Activated T-cell treated with anti-CD3 and anti-CD28 coated beads for 24 hours (primary cell): ENCODE measurements around the gene LRP1B.

Experiments
- DNase-seq: peaks from one replicate; pipeline ENCODE4 v3.0.0-alpha.2; 2020; ENCODE audit warnings: low read depth

Gene LRP1B

DNA sequence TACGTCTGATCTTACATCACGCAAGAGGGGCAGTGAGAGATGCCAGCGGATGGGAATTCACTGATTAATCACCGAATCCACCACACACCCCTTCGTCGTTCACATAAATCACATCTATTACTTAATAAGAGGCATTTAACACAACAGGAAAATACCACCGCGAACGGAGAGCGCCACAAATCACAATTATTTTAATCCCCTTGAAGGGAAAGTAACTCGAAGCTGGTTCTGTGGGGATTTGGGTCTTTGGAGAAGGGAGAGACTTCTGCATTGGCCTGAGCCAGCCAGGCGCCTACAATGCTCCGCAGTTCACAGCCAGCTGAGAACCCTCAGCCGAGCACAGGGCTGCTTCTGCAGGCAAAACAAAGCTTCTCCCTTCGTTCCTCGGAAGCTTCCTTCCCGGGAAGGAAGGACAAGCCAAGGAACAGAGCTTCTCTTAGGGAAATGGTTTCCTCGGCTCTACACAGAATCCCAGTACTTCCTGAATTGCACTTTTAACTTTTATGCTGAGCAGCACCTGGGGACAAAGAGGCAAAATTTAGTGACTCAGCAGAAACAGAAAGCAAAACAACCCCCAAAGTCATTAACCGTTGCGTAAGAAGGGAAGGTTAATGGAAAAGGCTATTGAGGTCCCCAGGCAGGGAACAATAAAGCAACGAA, at the start of gene LRP1B:
TSS of gene LRP1B (minus strand) at position 7 of the 660 bp plus-strand sequence. CDS start 287 bp downstream, outside the sequence.
- DNase-seq: no peak

DNA sequence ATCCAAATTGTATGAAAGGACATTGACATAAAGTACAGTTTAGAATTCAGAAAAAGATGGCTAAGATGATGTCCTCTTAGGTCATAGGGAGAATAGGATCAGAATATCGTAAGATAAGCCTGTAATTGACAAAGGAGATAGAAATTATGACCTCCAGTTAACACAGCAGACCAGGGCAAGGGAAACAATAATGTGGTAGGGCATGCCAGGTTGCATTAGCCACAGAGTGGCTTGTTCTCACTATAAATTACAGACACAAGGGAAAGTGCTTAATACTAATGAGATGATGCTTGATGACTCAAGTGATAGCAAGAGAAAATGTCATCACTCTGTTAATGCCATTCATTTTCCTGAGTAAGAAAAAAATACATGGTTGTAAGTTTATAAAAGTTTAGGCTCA, 48.9 kb upstream of the LRP1B start:
- no peak for DNase-seq

DNA sequence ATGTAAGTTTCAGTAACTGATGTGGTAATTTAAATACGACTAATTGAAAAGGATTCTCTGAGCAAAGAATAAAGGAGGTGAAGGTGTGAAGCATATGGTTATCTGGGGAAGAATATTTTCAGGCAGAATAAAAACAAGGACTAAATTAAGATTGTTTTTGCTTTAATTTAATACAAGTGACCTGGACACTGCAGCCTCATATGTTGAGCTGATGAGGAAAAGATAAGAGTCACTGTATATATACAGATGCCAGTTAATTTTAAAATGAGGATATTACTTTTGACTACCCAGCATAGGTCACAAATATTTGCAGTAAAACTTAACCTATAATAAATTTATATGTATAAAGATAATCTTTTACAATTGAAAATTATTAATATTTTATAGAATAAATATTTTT, 47.8 kb upstream of the LRP1B start:
- DNase-seq: no peak

DNA sequence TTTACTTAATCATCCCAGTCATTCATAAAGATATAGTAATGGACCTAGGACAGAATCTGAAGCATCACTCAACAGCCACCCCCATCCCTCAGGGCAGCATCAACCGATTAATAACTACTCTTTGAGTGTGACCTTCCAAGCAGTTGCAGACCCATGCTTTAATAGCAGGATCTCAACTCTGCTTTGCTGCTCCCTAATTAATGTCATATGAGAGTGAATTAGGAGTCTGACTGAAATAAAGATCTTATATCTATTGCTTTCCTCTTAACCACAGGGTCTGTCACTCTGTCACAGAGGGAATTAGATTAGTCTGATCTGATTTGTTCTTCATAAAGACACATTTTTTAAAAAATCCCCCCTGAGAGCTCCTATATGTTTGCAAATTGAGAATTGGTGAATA, 46.1 kb upstream of the LRP1B start:
- no peak for DNase-seq

DNA sequence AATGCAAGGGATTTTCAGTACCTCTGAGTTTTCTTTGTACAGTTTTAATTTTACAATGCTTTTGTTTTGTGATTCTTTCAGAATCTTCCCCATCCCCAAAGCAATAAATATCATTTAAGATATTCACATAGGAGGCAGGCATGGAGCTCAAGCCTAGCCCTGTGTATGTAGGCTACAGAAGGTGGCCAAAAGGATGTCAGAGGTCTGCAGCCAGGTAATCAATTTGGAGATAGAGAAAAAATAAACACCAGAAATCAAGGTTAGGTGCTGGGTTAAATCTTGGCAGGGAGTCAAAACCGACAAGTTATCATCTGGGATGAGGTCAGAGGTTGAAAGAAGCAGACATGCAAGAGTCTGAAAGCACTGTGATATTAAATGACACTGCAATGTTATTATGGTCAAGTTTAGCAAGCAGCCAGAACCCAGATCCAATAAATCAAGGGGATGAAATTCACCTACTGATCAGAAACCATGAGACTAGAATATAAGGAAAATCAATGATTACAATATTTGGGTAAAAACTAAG, 45.1 kb upstream of the LRP1B start:
- no peak for DNase-seq

DNA sequence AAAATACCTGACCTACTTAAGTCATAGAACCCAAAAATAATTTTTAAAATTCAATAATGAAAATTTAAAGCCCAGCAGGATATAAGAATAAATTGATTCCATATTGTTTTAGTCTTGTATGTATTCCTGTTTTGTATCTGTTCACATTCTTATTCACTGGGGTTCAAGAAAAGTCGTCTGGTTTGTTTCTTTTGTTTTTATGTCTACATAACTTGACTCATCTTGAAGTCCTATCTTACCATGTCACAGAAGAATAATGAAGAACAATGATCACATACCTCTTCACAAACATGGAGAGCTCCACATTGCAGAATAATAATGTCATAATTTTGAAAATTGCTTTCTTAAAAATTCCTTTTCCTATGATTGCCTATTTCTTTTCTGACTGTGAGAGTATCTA, 43.4 kb upstream of the LRP1B start:
- DNase-seq: no peak

DNA sequence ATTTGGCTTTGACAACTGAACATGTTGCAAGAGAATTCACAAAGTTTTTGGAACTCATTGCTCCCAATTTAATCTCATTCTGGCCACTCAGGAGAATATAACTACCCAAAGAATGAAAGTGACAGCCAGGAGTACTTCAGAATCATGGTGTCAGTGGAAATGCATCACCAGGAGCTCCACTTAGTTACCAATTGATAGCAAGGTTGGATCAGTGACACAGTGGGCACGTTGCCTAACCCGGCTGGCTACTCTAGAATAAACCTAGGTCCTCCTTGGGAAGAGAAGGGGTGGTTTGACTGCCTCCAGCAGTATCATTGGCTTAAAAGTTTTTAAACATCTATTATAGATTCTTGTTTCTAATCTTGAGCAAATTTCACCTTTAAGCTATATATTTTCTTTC, 40.0 kb upstream of the LRP1B start:
- no peak for DNase-seq

DNA sequence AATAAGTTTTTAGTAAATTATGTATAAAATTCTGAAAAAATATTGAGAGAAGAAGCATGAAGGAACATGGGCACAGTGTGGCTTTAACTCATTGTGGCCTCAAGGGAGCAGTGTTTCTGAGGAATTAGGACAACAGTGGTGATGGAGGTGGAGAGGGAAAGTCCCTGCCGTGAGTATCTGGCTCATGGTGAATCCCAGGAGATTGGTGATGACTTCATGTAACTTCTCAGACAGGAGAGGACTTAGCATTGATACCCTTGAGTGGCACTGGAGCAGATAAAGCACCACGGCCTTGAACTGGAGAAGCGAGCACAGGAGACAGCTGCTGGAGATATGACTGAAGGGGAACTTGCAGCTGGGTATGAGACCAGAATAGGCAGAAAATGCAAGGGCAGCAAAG, 35.0 kb upstream of the LRP1B start:
- DNase-seq: no peak

DNA sequence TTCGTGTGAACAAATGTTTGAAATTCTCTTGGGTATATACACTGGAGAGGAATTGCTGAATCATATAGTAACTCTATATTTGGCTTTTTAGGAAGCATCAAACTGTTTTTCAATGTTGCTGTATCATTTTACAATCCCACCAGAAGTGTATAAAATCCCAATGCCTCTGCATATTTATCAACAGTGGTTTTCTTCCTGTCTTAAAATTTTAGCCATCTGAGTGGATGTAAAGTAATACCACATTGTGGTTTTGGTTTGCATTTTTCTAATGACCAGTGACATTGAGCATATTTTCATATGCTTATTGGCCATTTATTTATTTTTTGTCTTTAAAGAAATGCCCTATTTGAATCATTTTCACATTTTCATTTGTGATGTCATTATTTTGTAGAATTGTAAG, 22.8 kb upstream of the LRP1B start:
- DNase-seq: no peak

DNA sequence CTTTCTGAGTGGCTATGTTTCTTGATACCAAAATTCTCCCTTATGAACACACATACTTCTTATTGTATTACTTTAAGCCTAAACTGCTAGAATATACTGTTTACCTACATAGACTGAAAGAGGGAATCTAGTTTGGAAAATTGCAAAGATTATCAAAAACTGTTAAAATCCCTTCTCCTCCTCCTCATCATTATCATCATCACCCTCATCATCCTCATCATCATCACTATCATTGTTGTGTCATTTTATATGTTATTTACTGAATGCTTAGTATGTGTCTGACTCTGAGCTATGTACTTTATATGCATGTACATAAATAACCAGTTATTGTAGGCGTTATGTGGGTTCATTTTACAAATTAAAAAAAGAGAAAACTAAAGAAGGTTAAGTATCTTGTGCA, 19.6 kb upstream of the LRP1B start:
- no peak for DNase-seq

DNA sequence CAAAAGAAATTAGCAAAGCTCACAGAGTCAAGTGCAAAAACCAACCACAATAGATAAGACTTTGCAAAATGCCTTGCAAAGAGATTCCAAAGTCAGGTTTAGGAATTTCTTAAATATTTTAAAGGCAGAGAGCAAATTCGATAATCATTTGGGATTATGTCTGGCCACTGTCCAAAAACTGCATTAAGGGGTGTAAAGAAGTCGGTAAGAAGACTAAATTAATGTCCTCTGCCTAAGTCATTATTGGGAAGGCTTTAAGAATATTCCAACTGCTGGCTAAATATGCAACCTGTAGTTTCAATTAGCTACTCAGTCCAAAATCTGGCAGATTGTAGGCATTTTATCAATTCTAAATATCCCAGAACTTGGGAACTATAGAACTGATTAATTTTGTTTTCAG, 13.7 kb upstream of the LRP1B start:
- DNase-seq: no peak

DNA sequence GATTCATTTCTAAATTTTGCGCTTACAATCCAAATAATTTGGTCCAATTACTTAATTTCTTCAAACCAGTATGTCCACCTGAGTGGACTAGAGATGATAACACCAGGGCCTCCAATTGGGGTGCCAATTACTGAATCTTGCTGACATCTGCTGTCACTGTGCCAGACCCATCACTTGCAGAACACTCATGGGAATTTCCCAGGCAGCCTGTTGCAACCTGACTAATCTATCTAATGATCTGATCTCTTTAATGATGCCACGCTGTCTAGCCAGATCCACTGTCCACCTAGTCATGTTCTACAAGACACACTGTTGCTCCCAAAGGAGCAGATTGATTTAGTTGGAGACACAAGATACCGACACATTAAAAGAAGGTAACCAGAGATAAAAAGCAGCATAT, 11.8 kb upstream of the LRP1B start:
- DNase-seq: no peak

DNA sequence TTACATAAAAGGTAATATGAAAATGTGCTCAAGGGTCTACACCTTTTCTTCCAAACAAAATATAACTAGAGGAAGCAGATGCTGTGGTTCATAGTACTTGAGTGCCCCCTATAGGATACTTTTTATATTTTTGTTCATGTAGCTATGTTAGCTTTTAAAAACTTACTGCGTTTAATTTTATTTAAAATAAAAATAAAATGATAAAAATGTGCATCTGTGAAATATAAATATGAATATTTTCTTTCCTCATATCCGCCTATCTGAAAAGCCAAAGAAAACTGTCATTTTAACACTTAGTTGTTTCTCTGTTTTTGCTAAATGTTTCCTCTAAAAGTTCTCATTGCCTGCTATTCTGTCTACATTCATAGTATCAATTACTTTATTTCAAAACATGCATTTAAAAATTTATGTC, 9.6 kb upstream of the LRP1B start:
- DNase-seq: no peak

DNA sequence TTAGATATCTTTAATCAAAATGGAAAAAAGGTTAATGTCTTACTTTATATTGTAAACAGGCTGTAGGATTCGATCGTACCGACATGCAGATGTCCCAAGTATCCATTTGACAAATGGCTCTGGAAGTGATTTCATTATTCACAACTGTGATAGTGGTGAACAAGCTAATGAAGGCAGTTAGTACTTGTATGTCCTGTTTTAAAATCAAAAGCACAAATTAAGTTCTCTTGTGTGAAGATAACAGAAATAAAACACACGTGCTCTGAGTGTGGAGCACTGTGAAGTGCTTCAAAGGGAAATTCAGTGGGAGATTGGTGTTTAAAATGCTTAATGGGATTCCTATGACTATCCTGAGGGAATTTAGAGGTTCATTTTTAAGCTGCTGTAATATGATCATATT, 8.6 kb upstream of the LRP1B start:
- DNase-seq: no peak

DNA sequence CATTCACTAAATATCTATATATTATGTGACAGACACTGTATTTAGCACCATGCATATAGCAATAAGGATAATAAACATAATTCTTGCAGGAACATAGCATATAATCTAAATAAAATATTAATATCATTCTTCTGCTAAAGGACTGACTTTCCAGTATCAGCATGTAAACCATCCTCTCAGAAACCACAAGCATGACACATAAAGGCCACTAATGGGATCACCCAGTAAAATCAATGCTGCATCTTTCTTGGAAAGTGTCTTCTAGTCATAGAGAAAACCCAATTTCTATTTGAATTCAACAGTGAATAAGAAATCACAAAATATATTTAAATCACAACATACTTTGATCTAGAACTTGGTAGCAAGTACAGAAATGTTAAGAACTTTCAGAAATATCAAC, 5.8 kb upstream of the LRP1B start:
- DNase-seq: no peak

DNA sequence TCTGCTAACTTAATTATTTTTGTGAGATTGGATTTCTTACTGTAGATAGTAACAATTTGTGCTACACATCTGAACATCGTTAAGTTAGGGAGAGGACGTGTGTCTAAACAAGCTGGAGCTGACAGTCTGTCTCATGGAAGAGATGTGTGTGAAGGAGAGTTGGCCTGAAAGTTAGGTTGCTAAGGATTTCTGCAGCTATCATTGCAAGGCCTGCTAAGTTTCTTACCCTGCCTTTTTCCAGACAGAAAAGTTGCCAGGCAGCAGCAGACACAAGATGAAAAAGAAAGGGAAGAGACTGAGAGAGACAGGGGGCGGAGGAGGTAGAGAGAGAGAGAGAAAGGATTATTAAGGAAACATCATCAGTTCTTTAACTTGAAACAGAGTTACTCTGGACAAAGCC, 4.1 kb upstream of the LRP1B start:
- no peak for DNase-seq

DNA sequence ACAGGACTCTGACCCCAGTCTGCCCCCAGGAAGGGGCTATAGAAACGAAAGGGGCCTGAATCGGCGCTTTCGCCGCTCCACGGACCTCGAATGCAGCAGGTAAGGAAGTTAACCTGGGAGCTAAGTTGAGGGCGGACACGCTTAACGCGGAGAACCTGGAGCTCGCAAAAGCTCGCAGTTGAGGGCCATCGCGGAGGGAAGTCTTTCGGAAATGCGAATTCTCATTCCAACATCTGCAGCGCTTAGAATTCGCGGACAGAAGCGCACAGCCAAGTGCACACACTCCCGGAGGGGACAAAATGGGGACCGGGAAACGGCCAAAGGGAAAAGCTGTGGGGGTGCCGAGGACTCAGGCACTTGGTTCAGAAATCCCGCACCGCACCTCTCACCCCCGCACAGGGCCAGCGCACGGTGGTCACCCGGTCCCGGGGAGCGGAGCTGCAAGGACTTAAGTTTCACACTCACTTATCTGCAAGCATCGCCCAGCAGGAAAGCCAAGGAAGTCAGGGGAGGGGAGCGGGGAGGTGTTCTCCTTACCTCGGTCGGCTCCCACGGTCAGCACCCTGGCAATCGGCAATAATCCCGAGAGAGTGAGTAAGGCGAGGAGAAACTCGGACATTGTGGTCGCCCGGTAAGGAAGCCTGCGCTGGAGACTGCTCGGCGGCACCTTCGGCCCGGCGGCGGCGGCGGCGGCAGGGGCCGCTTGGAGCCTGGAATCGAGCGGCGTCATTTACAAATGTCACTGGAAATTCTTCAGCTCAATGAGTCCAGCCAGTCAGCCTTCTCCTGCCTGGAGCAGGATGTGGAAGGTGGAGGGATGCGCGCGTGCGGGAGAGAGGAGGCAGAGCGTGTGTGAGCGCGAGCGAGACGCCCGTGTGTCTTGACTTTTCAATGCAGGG, 456 bp downstream of the LRP1B start:
- no peak for DNase-seq

DNA sequence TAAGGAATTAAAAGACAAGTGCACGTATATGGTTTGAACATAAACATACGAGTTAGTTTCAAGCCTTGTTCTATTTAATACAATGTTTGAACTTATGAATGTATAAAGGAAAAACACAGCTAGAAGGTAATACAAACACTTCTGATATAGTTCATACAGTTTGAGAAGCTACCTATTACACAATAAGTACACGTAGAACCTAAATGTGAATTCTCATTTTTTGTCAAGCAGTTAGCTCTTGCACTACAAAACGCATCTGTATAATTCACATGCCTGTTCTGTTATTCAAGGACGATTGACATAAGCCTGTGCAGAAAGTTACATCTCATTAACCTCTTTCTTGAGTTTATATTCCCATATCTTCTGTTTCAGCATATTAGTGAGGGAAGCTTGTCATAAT, 2.7 kb downstream of the LRP1B start:
- DNase-seq: no peak

DNA sequence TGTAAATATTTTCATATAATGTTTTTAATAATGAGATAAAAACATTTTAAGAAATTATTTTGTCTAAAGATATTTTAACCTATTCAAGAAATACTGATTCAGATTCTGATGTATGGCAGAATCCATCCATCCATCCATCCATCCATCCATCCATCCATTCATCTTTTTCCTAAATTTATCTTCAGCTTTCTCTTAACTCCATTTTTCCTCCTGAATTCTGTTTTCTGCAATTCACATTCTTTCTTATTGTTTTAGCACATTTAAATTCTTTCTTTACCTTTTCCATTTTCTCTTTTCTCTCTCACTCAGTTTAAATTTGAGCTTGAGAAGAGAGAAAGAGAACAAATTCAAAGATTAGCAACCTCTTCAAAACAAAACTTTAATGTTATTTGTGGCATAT, 3.6 kb downstream of the LRP1B start:
- no peak for DNase-seq

DNA sequence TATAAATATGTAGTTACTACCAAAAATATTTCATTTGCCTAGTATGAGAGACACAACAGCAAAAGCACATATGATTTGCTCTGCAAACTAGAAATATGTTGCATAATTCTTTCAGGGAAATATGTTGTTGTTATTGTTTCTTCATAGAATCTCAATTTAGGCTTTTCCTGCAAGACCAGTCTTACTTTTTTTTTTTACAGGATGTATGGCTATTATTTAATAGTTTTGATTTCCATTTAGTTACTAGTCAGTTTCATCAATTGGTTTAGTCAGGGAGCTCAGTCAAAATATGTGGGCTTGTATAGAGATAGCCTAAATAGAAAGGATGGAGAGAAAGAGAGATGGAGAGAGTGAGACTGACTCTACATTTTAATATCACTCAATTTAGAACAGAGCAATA, 6.1 kb downstream of the LRP1B start:
- DNase-seq: no peak

DNA sequence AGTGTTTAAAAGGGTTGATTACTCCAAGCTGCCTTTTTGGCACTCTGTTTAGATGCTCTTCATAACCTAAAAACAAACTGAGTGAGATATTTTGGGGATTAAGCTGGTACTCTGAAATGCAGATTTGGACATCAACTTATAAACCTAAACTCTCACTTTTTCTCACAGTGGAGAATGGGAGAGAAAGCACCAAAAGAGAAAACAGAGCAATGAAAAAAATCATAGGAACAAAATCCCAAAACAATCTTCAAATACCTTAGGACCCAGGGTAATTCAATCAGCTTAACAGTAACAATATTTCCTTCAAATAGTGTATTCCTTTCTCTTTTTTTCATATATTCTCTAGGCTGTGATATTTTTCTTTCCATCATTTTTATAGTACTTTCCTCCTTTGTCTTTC, 11.5 kb downstream of the LRP1B start:
- no peak for DNase-seq

DNA sequence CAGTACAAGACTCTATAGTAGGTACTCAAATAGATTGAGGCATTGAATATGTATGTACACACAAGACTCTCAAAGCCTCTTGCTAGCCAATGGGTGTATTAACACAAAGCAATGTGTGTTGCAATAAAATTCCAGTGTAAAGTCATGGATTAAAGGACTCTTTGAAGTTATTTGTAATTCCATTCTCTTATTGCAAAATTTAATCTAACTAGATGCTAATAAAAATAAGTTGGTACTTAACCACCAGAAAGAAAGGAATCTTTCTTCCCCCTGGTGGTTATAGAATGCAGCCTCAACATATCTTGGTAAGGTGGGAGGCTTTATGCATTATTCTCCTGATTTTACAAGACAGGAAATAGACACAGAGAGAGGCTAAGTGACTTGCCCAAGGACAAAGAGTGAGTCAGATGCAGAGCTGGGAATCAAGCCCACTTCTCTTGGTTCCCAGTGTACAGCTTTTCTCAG, 18.0 kb downstream of the LRP1B start:
- DNase-seq: no peak

DNA sequence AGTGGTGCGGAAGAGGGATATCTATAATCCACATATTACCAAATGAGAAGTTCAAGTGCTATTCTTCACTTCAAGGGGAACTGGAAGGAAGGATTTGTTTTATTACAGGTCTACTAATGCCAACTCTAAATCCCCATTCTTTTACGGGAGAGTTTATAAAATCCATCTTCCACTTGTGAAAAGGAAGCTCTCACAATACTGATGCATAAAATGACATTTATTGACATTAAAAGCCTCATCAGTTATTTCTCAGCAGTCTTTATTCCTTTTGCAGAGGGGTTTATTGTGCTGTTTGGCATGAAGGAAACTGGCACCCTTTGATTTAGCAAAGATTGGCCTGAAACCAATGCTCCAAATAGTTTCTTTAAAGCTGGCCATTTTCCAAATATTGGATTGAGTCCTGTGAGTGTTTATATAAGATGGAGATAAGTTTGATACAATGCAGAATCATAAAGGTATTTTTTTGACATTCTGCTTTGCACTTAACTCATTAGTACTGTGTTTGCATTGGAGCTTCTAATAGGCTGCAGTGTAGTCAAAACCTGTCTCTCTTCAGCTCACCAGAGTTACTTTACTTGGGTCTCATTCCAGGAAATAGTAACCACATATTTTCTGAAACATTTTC, 26.6 kb downstream of the LRP1B start:
- DNase-seq: no peak
